ENCODE measurements around the gene ACAA2. TPM values are rescaled to one million over a fixed set of nuclear protein-coding genes. Genes with fewer than 3 reads are reported as not detected.
"Not testable (repeated sequence)": the region's sequence is repeated elsewhere in the genome, so short reads cannot be mapped to it uniquely, and the experiment has no call there.

ACAA2 gene
- total RNA-seq, 1 experiment from 2014 or later, result 50.8 TPM

GRCh38 chr18:49786019-49786720, 27.2 kb downstream of the ACAA2 start:
- H3K4me3 ChIP-seq (ENCODE audit: low read depth in 2 of 2, low read length in 2 of 2), result no peak overlapping the region
- no peaks in the 10 kb centered on the region for H3K4me1 ChIP-seq (ENCODE audit: control insufficient read depth, insufficient read depth, low read length)
- H3K36me3 ChIP-seq (ENCODE audit: control insufficient read depth, insufficient read depth, low read length), result peaks cover 2% of the 10 kb centered on the region; the same call in 1 of the 2 replicates
- CTCF ChIA-PET, result no interaction called here
- in situ Hi-C loops (cut with HindIII; ENCODE audit: low pct_unique_long_range_greater_than_20kb, low sequenced_read_pairs) (no loop called here), intact Hi-C loops (cut with micrococcal nuclease; ENCODE audit: unreplicated experiment) (no loop called here)
- no peak overlapping the region for H3K27ac ChIP-seq (ENCODE audit: low read length)
- DNase-seq (ENCODE audit: low read depth, low spot score) (no peak), ATAC-seq (no peak)
- H3K27me3 ChIP-seq (ENCODE audit: control insufficient read depth, insufficient read depth, low read length), result no peaks in the 10 kb centered on the region
- BruUV-seq (replicated peaks), result no TSS peak
- no peaks in the 10 kb centered on the region for H3K9me3 ChIP-seq (ENCODE audit: control insufficient read depth, insufficient read depth, low read depth, low read length)
- POLR2A ChIA-PET, result interaction anchor here (0.7 kb wide), 1 partner anchor 133 kb away, joined by 3 read pairs; no protein-coding TSS in a partner anchor
- TF ChIP-seq POLR2AphosphoS5 (IDR thresholded peaks at IDR 0.05; ENCODE audit: low read depth, low read length), result no peak

GRCh38 chr18:49784427-49785185, 28.7 kb downstream of the ACAA2 start:
- Histone ChIP-seq H3K27me3 (ENCODE audit: control insufficient read depth, insufficient read depth, low read length) (no peaks in the 10 kb centered on the region), H3K4me3 (ENCODE audit: low read depth in 2 of 2, low read length in 2 of 2) (no peak overlapping the region), H3K4me1 (ENCODE audit: control insufficient read depth, insufficient read depth, low read length) (no peaks in the 10 kb centered on the region), H3K36me3 (ENCODE audit: control insufficient read depth, insufficient read depth, low read length) (no peaks in the 10 kb centered on the region; the same call in 1 of the 2 replicates), H3K27ac (ENCODE audit: low read length) (no peak overlapping the region), H3K9me3 (ENCODE audit: control insufficient read depth, insufficient read depth, low read depth, low read length) (no peaks in the 10 kb centered on the region)
- TF ChIP-seq CTCF (IDR thresholded peaks at IDR 0.05) (peak; percentile 14; the same call in 1 of the 2 replicates), POLR2AphosphoS5 (IDR thresholded peaks at IDR 0.05; ENCODE audit: low read depth, low read length) (no peak)
- no peak for DNase-seq (ENCODE audit: low read depth, low spot score)
- POLR2A ChIA-PET, result no interaction called here
- intact Hi-C loops (cut with micrococcal nuclease; ENCODE audit: unreplicated experiment), result no loop called here
- CTCF ChIA-PET, result interaction anchor here (0.7 kb wide), 1 partner anchor 998 kb away, joined by 3 read pairs; no protein-coding TSS in a partner anchor
- in situ Hi-C loops (cut with HindIII; ENCODE audit: low pct_unique_long_range_greater_than_20kb, low sequenced_read_pairs), result no loop called here
- no TSS peak for BruUV-seq (replicated peaks)
- ATAC-seq, result no peak

- ATAC-seq; H3K9me3 ChIP-seq (ENCODE audit: control insufficient read depth, insufficient read depth, low read depth, low read length); H3K36me3 ChIP-seq (ENCODE audit: control insufficient read depth, insufficient read depth, low read length); CTCF ChIA-PET; DNase-seq (ENCODE audit: low read depth, low spot score); in situ Hi-C loops (cut with HindIII; ENCODE audit: low pct_unique_long_range_greater_than_20kb, low sequenced_read_pairs); POLR2A ChIA-PET; H3K4me3 ChIP-seq (ENCODE audit: low read depth in 2 of 2, low read length in 2 of 2); H3K4me1 ChIP-seq (ENCODE audit: control insufficient read depth, insufficient read depth, low read length); H3K27ac ChIP-seq (ENCODE audit: low read length); intact Hi-C loops (cut with micrococcal nuclease; ENCODE audit: unreplicated experiment); H3K27me3 ChIP-seq (ENCODE audit: control insufficient read depth, insufficient read depth, low read length): not testable (repeated sequence)
- BruUV-seq (replicated peaks), result TSS peak; percentile 37
Observed at GRCh38 chr18:49783631-49784030, 29.7 kb downstream of the ACAA2 start.

GRCh38 chr18:49778826-49779465, 34.4 kb downstream of the ACAA2 start:
- H3K4me3 ChIP-seq (ENCODE audit: low read depth in 2 of 2, low read length in 2 of 2), result no peak overlapping the region
- DNase-seq (ENCODE audit: low read depth, low spot score) (no peak), ATAC-seq (no peak)
- no peaks in the 10 kb centered on the region for H3K9me3 ChIP-seq (ENCODE audit: control insufficient read depth, insufficient read depth, low read depth, low read length)
- intact Hi-C loops (cut with micrococcal nuclease; ENCODE audit: unreplicated experiment) (no loop called here), in situ Hi-C loops (cut with HindIII; ENCODE audit: low pct_unique_long_range_greater_than_20kb, low sequenced_read_pairs) (no loop called here)
- ChIA-PET CTCF (no interaction called here), POLR2A (no interaction called here)
- H3K27me3 ChIP-seq (ENCODE audit: control insufficient read depth, insufficient read depth, low read length), result no peaks in the 10 kb centered on the region
- H3K4me1 ChIP-seq (ENCODE audit: control insufficient read depth, insufficient read depth, low read length), result no peaks in the 10 kb centered on the region
- TF ChIP-seq REST (IDR thresholded peaks at IDR 0.05; ENCODE audit: insufficient read depth in 1 of 2, low read depth in 2 of 2, low read length in 1 of 2) (no peak), POLR2AphosphoS5 (IDR thresholded peaks at IDR 0.05; ENCODE audit: low read depth, low read length) (no peak)
- H3K27ac ChIP-seq (ENCODE audit: low read length), result no peak overlapping the region
- H3K36me3 ChIP-seq (ENCODE audit: control insufficient read depth, insufficient read depth, low read length), result no peaks in the 10 kb centered on the region
- BruUV-seq (replicated peaks), result no TSS peak
